Endothelial cell of umbilical vein (primary cell): ENCODE measurements around the gene RALBP1. TPM values are rescaled to one million over a fixed set of nuclear protein-coding genes. Genes with fewer than 3 reads are reported as not detected.
"Not testable (repeated sequence)": the region's sequence is repeated elsewhere in the genome, so short reads cannot be mapped to it uniquely, and the experiment has no call there.

Experiments used
- BruUV-seq: library from RNA; stranded (reverse); fragments of 400-500 nt; replicated peaks from 2 replicates; lab custom pipeline; 2021; lab: Mats Ljungman, UMichigan
- CTCF ChIA-PET: fragments of 300-600, 350-600 bp; sonication (Branson Sonifier 250); formaldehyde crosslinking; loops from one replicate; lab custom pipeline; 2021; ENCODE audit warnings: antibody characterized with exemption, inconsistent platforms; lab: Charles Lee
- POLR2A ChIA-PET: fragments of 300-600, 350-600 bp; sonication (Branson Sonifier 250); formaldehyde crosslinking; loops from one replicate; lab custom pipeline; 2021; ENCODE audit warnings: antibody characterized with exemption, inconsistent platforms; lab: Charles Lee
- DNase-seq: peaks from one replicate; pipeline ENCODE4 v3.0.0-alpha.2; 2011; ENCODE audit warnings: low read depth, low spot score
- FAIRE-seq: peaks from 2 replicates; lab custom pipeline; 2011; peaks lifted over from hg19 to GRCh38; lab: Jason Lieb, UNC
- H2AFZ ChIP-seq: 2 replicates; pipeline ENCODE4 v1.6.0; 2012; ENCODE audit warnings: low read depth, low read length, control low read depth, inconsistent platforms
- H3K27ac ChIP-seq: 2 replicates; pipeline ENCODE4 v1.5.1; 2011; ENCODE audit warnings: low read depth, mild to moderate bottlenecking, control low read depth, low read length, moderate library complexity; ENCODE audit not compliant: insufficient read depth
- H3K27me3 ChIP-seq, 2 experiments: 2 replicates each; pipeline versions ENCODE4 v1.6.0 to v1.6.1; 2011; ENCODE audit warnings: low read length in 2 of 2, mixed read lengths in 1 of 2; ENCODE audit not compliant: control insufficient read depth in 2 of 2, insufficient read depth in 2 of 2
- H3K36me3 ChIP-seq, 2 experiments: 2 replicates in 1 of 2; 3 replicates in 1 of 2; pipeline ENCODE4 v1.5.1; 2011; ENCODE audit warnings: low read length in 2 of 2, mild to moderate bottlenecking in 1 of 2, moderate library complexity in 1 of 2; ENCODE audit not compliant: control insufficient read depth in 2 of 2, insufficient read depth in 2 of 2; ENCODE audit errors: extremely low read depth in 1 of 2
- H3K4me1 ChIP-seq: 3 replicates; pipeline ENCODE4 v1.5.1; 2011; ENCODE audit warnings: mild to moderate bottlenecking, low read length; ENCODE audit not compliant: control insufficient read depth, insufficient read depth; ENCODE audit errors: extremely low read depth
- H3K4me2 ChIP-seq: 2 replicates; pipeline ENCODE4 v1.6.1; 2011; ENCODE audit warnings: low read length, control low read depth, mixed read lengths; ENCODE audit not compliant: insufficient read depth
- H3K4me3 ChIP-seq, 3 experiments: fragments of 200-600 bp in 1 of 3; sonication (generic), shearing (Covaris generic) in 1 of 3; replicated peaks in 1 of 3; 2 replicates each; pipeline ENCODE4 v1.5.1; 2011 to 2016; ENCODE audit warnings: control low read depth in 3 of 3, low read length in 3 of 3, mild to moderate bottlenecking in 2 of 3, inconsistent platforms in 1 of 3, low read depth in 1 of 3, moderate library complexity in 1 of 3; ENCODE audit not compliant: insufficient read depth in 1 of 3
- H3K79me2 ChIP-seq: 2 replicates; pipeline ENCODE4 v1.6.0; 2012; ENCODE audit warnings: low read length, inconsistent platforms; ENCODE audit not compliant: control insufficient read depth, insufficient read depth
- H3K9ac ChIP-seq: replicated peaks from 2 replicates; pipeline ENCODE3; 2011; ENCODE audit warnings: low read length, control low read depth; ENCODE audit not compliant: insufficient read depth; ENCODE audit errors: extremely low read depth
- H3K9me1 ChIP-seq: replicated peaks from 3 replicates; pipeline ENCODE4 v1.6.0; 2011; ENCODE audit warnings: mild to moderate bottlenecking, low read length; ENCODE audit not compliant: control insufficient read depth, insufficient read depth; ENCODE audit errors: extremely low read depth
- H3K9me3 ChIP-seq: replicated peaks from 2 replicates; pipeline ENCODE4 v1.5.1; 2012; ENCODE audit warnings: low read length, inconsistent platforms; ENCODE audit not compliant: control insufficient read depth, insufficient read depth
- H4K20me1 ChIP-seq: replicated peaks from 2 replicates; pipeline ENCODE3; 2011; ENCODE audit warnings: mild to moderate bottlenecking, low read length; ENCODE audit not compliant: control insufficient read depth, insufficient read depth; ENCODE audit errors: extremely low read depth
- JUN ChIP-seq: IDR thresholded peaks from 2 replicates; pipeline ENCODE4 v1.6.1; 2011; ENCODE audit warnings: borderline replicate concordance, low read depth; ENCODE audit not compliant: insufficient read length, insufficient read depth
- POLR2AphosphoS5 ChIP-seq: IDR thresholded peaks from 2 replicates; pipeline ENCODE4 v1.6.1; 2012; ENCODE audit warnings: low read depth, mild to moderate bottlenecking, control low read depth, low read length, moderate library complexity; ENCODE audit not compliant: insufficient read depth
- dilution Hi-C: fragments of 300-500 bp; cut with MboI; formaldehyde crosslinking; loops from one replicate; pipeline ENCODE4 v1.15.0; 2019; ENCODE audit warnings: low sequenced_read_pairs; ENCODE audit not compliant: extremely low pct_ligation_motif_present
- intact Hi-C: fragments of 100-400 bp; cut with micrococcal nuclease; formaldehyde crosslinking; loops from one replicate; pipeline ENCODE4 v1.10.0; 2022
- polyA plus RNA-seq, 4 experiments: library from polyadenylated mRNA; depleted of rRNA in 3 of 4; stranded (reverse) in 3 of 4; unstranded in 1 of 4; fragments of >200 nt; gene quantifications; 2 replicates each; pipeline versions ENCODE4 v1.2.1 to v1.2.3, GENCODE V29; 2011 to 2012; ENCODE audit warnings: missing spikeins in 1 of 4
- total RNA-seq: library from RNA; stranded (reverse); gene quantifications from 2 replicates; pipeline ENCODE4 v1.2.3, GENCODE V29; 2021

Gene RALBP1
- total and polyA plus RNA-seq, 2 donors (not counting 3 experiments of a cell fraction or from before 2014, with no cell fraction given) = 55.8 to 68.4 TPM

DNA sequence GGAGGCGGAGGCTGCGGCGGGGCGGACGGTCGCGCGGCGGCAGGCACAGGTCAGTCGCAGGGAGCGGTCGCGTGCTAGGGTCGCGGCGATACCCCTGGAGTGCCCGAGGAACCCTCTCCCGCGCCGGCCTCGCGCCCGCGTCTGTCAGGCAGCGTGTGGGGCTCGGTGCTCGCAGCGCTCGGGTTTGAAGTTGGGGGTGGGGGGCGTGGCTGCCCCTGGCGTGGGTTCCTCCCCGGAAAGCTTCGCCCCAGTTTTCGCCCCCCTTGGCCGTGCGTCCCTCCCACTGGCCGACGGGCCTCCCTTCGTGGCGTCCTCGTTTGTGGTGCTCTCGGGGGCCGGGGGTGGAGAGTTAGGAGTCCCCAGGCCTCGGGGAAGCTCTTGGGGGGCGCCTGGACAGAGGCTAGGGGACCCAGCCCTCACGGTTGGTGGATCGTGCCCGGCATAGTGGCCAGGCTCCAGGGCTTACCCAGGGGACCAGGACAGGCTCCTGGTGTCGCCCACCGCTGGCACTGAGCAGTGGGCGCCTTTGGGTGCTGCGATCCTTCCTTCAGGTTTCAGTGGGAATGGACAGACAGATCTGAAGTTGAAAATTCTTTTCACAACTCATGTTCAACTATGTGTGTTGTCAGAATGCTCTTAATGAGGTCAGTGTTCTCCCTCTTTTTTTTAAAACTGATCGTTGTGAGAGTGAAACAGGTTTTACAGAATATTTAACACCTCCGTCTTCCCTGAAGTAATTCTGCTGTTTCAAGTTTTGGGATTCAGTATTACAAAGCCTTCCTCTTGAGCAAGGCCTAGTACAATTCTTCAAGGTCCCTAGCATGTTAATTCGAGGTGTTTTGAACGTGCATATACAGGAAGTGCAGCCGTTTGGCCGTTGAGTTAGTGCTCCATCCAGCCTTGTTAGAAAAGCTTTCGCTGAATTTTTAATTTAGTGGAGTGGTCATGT lies 604 bp downstream of the RALBP1 start:
- FAIRE-seq (peak; percentile 88), DNase-seq (peak; percentile 64)
- peak overlapping the region; percentile 59 for H2AFZ ChIP-seq
- TSS peak; percentile 25 for BruUV-seq
- peak overlapping the region; percentile 57 for H3K27ac ChIP-seq
- no peaks in the 10 kb centered on the region for H3K36me3 ChIP-seq
- peak overlapping the region; percentile 98 for H3K4me2 ChIP-seq
- ChIA-PET POLR2A (no interaction called here), CTCF (interaction anchor here (1.1 to 3.6 kb wide), 3 partner anchors 40 to 110 kb away, joined by 3 to 19 read pairs (median 17); no protein-coding TSS in a partner anchor)
- peaks cover 52% of the 10 kb centered on the region for H3K79me2 ChIP-seq
- intact Hi-C loops (loop anchor here (1.0 to 10.0 kb wide), 5 partner anchors 41 to 374 kb away; partner anchors contain the start of gene NDUFV2), dilution Hi-C loops (no loop called here)
- H3K9ac ChIP-seq = peak overlapping the region; percentile 88
- H4K20me1 ChIP-seq = no peaks in the 10 kb centered on the region
- H3K4me1 ChIP-seq = peaks cover 14% of the 10 kb centered on the region
- H3K4me3 ChIP-seq = peak overlapping the region; percentile 90 to 100 (median 91)
- H3K27me3 ChIP-seq = no peaks in the 10 kb centered on the region
- H3K9me1 ChIP-seq = no peaks in the 10 kb centered on the region
- H3K9me3 ChIP-seq = no peaks in the 10 kb centered on the region
- TF ChIP-seq JUN = no peak
- TF ChIP-seq POLR2AphosphoS5 = peak; percentile 67

GRCh38 chr18:9476949-9477348 lies 1.6 kb downstream of the RALBP1 start:
- H3K9me1 ChIP-seq, POLR2A ChIA-PET, H3K4me3 ChIP-seq, H3K27ac ChIP-seq, dilution Hi-C loops, H3K36me3 ChIP-seq, H3K9ac ChIP-seq, H4K20me1 ChIP-seq, H2AFZ ChIP-seq, DNase-seq, H3K27me3 ChIP-seq, BruUV-seq, H3K9me3 ChIP-seq: not testable (repeated sequence)
- Histone ChIP-seq H3K4me2 (peak overlapping the region; percentile 98), H3K4me1 (peaks cover 14% of the 10 kb centered on the region), H3K79me2 (peaks cover 61% of the 10 kb centered on the region)
- intact Hi-C loops = loop anchor here (5.0 to 10.0 kb wide), 3 partner anchors 40 to 112 kb away; no protein-coding TSS in a partner anchor
- peak; percentile 58 for FAIRE-seq
- CTCF ChIA-PET = interaction anchor here (2.6 to 3.6 kb wide), 2 partner anchors 39 to 111 kb away, joined by 17 to 19 read pairs; no protein-coding TSS in a partner anchor
